Endothelial cell of umbilical vein (primary cell): ENCODE measurements around the gene ARL2BP. TPM values are rescaled to one million over a fixed set of nuclear protein-coding genes. Genes with fewer than 3 reads are reported as not detected.

Source experiments
- BruUV-seq: library from RNA; stranded (reverse); fragments of 400-500 nt; replicated peaks from 2 replicates; lab custom pipeline; 2021; lab: Mats Ljungman, UMichigan
- CTCF ChIA-PET: fragments of 300-600, 350-600 bp; sonication (Branson Sonifier 250); formaldehyde crosslinking; loops from one replicate; lab custom pipeline; 2021; ENCODE audit warnings: antibody characterized with exemption, inconsistent platforms; lab: Charles Lee
- POLR2A ChIA-PET: fragments of 300-600, 350-600 bp; sonication (Branson Sonifier 250); formaldehyde crosslinking; loops from one replicate; lab custom pipeline; 2021; ENCODE audit warnings: antibody characterized with exemption, inconsistent platforms; lab: Charles Lee
- DNase-seq: peaks from one replicate; pipeline ENCODE4 v3.0.0-alpha.2; 2011; ENCODE audit warnings: low read depth, low spot score
- FAIRE-seq: peaks from 2 replicates; lab custom pipeline; 2011; peaks lifted over from hg19 to GRCh38; lab: Jason Lieb, UNC
- H2AFZ ChIP-seq: 2 replicates; pipeline ENCODE4 v1.6.0; 2012; ENCODE audit warnings: low read depth, low read length, control low read depth, inconsistent platforms
- H3K27ac ChIP-seq: 2 replicates; pipeline ENCODE4 v1.5.1; 2011; ENCODE audit warnings: low read depth, mild to moderate bottlenecking, control low read depth, low read length, moderate library complexity; ENCODE audit not compliant: insufficient read depth
- H3K27me3 ChIP-seq, 2 experiments: 2 replicates each; pipeline versions ENCODE4 v1.6.0 to v1.6.1; 2011; ENCODE audit warnings: low read length in 2 of 2, mixed read lengths in 1 of 2; ENCODE audit not compliant: control insufficient read depth in 2 of 2, insufficient read depth in 2 of 2
- H3K36me3 ChIP-seq, 2 experiments: 2 replicates in 1 of 2; 3 replicates in 1 of 2; pipeline ENCODE4 v1.5.1; 2011; ENCODE audit warnings: low read length in 2 of 2, mild to moderate bottlenecking in 1 of 2, moderate library complexity in 1 of 2; ENCODE audit not compliant: control insufficient read depth in 2 of 2, insufficient read depth in 2 of 2; ENCODE audit errors: extremely low read depth in 1 of 2
- H3K4me1 ChIP-seq: 3 replicates; pipeline ENCODE4 v1.5.1; 2011; ENCODE audit warnings: mild to moderate bottlenecking, low read length; ENCODE audit not compliant: control insufficient read depth, insufficient read depth; ENCODE audit errors: extremely low read depth
- H3K4me2 ChIP-seq: 2 replicates; pipeline ENCODE4 v1.6.1; 2011; ENCODE audit warnings: low read length, control low read depth, mixed read lengths; ENCODE audit not compliant: insufficient read depth
- H3K4me3 ChIP-seq, 3 experiments: fragments of 200-600 bp in 1 of 3; sonication (generic), shearing (Covaris generic) in 1 of 3; replicated peaks in 1 of 3; 2 replicates each; pipeline ENCODE4 v1.5.1; 2011 to 2016; ENCODE audit warnings: control low read depth in 3 of 3, low read length in 3 of 3, mild to moderate bottlenecking in 2 of 3, inconsistent platforms in 1 of 3, low read depth in 1 of 3, moderate library complexity in 1 of 3; ENCODE audit not compliant: insufficient read depth in 1 of 3
- H3K79me2 ChIP-seq: 2 replicates; pipeline ENCODE4 v1.6.0; 2012; ENCODE audit warnings: low read length, inconsistent platforms; ENCODE audit not compliant: control insufficient read depth, insufficient read depth
- H3K9ac ChIP-seq: replicated peaks from 2 replicates; pipeline ENCODE3; 2011; ENCODE audit warnings: low read length, control low read depth; ENCODE audit not compliant: insufficient read depth; ENCODE audit errors: extremely low read depth
- H3K9me1 ChIP-seq: replicated peaks from 3 replicates; pipeline ENCODE4 v1.6.0; 2011; ENCODE audit warnings: mild to moderate bottlenecking, low read length; ENCODE audit not compliant: control insufficient read depth, insufficient read depth; ENCODE audit errors: extremely low read depth
- H3K9me3 ChIP-seq: replicated peaks from 2 replicates; pipeline ENCODE4 v1.5.1; 2012; ENCODE audit warnings: low read length, inconsistent platforms; ENCODE audit not compliant: control insufficient read depth, insufficient read depth
- H4K20me1 ChIP-seq: replicated peaks from 2 replicates; pipeline ENCODE3; 2011; ENCODE audit warnings: mild to moderate bottlenecking, low read length; ENCODE audit not compliant: control insufficient read depth, insufficient read depth; ENCODE audit errors: extremely low read depth
- EZH2 ChIP-seq: IDR thresholded peaks from 2 replicates; pipeline ENCODE4 v1.6.1; 2012; ENCODE audit warnings: borderline replicate concordance, low read depth, mild to moderate bottlenecking, moderate library complexity, low read length, inconsistent platforms; ENCODE audit not compliant: severe bottlenecking
- FOS ChIP-seq: IDR thresholded peaks from 2 replicates; pipeline ENCODE4 v1.6.1; 2011; ENCODE audit warnings: mild to moderate bottlenecking, low read length, moderate library complexity, borderline replicate concordance; ENCODE audit not compliant: insufficient read depth
- GATA2 ChIP-seq: IDR thresholded peaks from 2 replicates; pipeline ENCODE4 v1.7.0; 2011; ENCODE audit warnings: low read depth, mild to moderate bottlenecking, moderate library complexity, mixed read lengths, low read length; ENCODE audit not compliant: insufficient read length, insufficient read depth
- JUN ChIP-seq: IDR thresholded peaks from 2 replicates; pipeline ENCODE4 v1.6.1; 2011; ENCODE audit warnings: borderline replicate concordance, low read depth; ENCODE audit not compliant: insufficient read length, insufficient read depth
- MYC ChIP-seq: IDR thresholded peaks from one replicate; pipeline ENCODE4 v1.6.1; 2011; ENCODE audit warnings: mild to moderate bottlenecking, low read depth, low read length
- POLR2A ChIP-seq: IDR thresholded peaks from 2 replicates; pipeline ENCODE4 v1.6.1; 2012; ENCODE audit warnings: low read depth, mild to moderate bottlenecking, control low read depth, low read length
- POLR2AphosphoS5 ChIP-seq: IDR thresholded peaks from 2 replicates; pipeline ENCODE4 v1.6.1; 2012; ENCODE audit warnings: low read depth, mild to moderate bottlenecking, control low read depth, low read length, moderate library complexity; ENCODE audit not compliant: insufficient read depth
- dilution Hi-C: fragments of 300-500 bp; cut with MboI; formaldehyde crosslinking; loops from one replicate; pipeline ENCODE4 v1.15.0; 2019; ENCODE audit warnings: low sequenced_read_pairs; ENCODE audit not compliant: extremely low pct_ligation_motif_present
- intact Hi-C: fragments of 100-400 bp; cut with micrococcal nuclease; formaldehyde crosslinking; loops from one replicate; pipeline ENCODE4 v1.10.0; 2022
- polyA plus RNA-seq, 4 experiments: library from polyadenylated mRNA; depleted of rRNA in 3 of 4; stranded (reverse) in 3 of 4; unstranded in 1 of 4; fragments of >200 nt; gene quantifications; 2 replicates each; pipeline versions ENCODE4 v1.2.1 to v1.2.3, GENCODE V29; 2011 to 2012; ENCODE audit warnings: missing spikeins in 1 of 4
- total RNA-seq: library from RNA; stranded (reverse); gene quantifications from 2 replicates; pipeline ENCODE4 v1.2.3, GENCODE V29; 2021
- TF ChIP-seq, protein P1 (sequence below): IDR thresholded peaks from 2 replicates; pipeline ENCODE4 v1.6.1; 2011; ENCODE audit not compliant: insufficient read depth, insufficient read length
- TF ChIP-seq, protein P2 (sequence below), 2 donors: IDR thresholded peaks; 1 replicate in 1 of 2; 2 replicates in 1 of 2; pipeline ENCODE4 v1.5.1; 2011; ENCODE audit warnings: low read length in 2 of 2, mild to moderate bottlenecking in 2 of 2, moderate library complexity in 2 of 2, control low read depth in 1 of 2, inconsistent platforms in 1 of 2, low read depth in 1 of 2; ENCODE audit not compliant: insufficient read depth in 1 of 2; ENCODE audit errors: extremely low read depth in 1 of 2

ARL2BP gene
- total and polyA plus RNA-seq, 2 donors (not counting 3 experiments of a cell fraction or from before 2014, with no cell fraction given), result 80.4 to 111 TPM

DNA sequence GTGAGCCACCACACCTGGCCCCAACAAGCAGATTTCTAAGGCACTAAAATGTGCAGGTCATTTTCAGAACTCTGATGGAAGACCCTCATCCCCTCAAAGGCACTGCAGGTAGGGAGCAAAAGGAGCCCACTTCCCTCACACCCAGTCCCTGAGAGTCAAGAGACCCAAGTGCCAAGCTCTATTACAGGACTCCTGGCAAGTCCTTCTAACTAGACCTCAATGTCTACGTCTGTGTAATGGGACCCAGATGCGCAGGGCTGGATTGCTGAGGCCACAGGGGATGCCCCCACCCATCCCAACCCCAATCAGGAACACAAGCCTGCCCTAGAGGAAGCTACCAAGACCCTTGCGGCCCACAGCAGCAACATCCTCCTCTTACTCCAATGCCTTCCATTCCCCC lies 36.7 kb downstream of the ARL2BP start:
- TF ChIP-seq, protein P1, sequence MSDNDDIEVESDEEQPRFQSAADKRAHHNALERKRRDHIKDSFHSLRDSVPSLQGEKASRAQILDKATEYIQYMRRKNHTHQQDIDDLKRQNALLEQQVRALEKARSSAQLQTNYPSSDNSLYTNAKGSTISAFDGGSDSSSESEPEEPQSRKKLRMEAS, result no peak
- TF ChIP-seq MYC (no peak), GATA2 (no peak), JUN (no peak), POLR2A (no peak), EZH2 (no peak), FOS (no peak), POLR2AphosphoS5 (no peak)
- TF ChIP-seq, protein P2, sequence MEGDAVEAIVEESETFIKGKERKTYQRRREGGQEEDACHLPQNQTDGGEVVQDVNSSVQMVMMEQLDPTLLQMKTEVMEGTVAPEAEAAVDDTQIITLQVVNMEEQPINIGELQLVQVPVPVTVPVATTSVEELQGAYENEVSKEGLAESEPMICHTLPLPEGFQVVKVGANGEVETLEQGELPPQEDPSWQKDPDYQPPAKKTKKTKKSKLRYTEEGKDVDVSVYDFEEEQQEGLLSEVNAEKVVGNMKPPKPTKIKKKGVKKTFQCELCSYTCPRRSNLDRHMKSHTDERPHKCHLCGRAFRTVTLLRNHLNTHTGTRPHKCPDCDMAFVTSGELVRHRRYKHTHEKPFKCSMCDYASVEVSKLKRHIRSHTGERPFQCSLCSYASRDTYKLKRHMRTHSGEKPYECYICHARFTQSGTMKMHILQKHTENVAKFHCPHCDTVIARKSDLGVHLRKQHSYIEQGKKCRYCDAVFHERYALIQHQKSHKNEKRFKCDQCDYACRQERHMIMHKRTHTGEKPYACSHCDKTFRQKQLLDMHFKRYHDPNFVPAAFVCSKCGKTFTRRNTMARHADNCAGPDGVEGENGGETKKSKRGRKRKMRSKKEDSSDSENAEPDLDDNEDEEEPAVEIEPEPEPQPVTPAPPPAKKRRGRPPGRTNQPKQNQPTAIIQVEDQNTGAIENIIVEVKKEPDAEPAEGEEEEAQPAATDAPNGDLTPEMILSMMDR (IDR thresholded peaks at IDR 0.05; ENCODE audit: extremely low read depth in 1 of 2, insufficient read depth in 1 of 2, low read depth in 1 of 2, low read length in 2 of 2), result no peak
- BruUV-seq, result no TSS peak
- H3K4me3 ChIP-seq, result no peak overlapping the region
- no peak overlapping the region for H3K27ac ChIP-seq
- no peak overlapping the region for H3K9ac ChIP-seq
- CTCF ChIA-PET, result interaction anchor here (0.6 kb wide), 1 partner anchor 30 kb away, joined by 3 read pairs; no protein-coding TSS in a partner anchor
- intact Hi-C loops (loop anchor here (5.0 kb wide), 1 partner anchor 94 kb away; the partner anchor contains the start of genes PSME3IP1 and RSPRY1), dilution Hi-C loops (no loop called here)
- H3K36me3 ChIP-seq, result no peaks in the 10 kb centered on the region
- peaks cover 20% of the 10 kb centered on the region for H3K4me1 ChIP-seq
- no peak overlapping the region for H2AFZ ChIP-seq
- H3K9me1 ChIP-seq, result no peaks in the 10 kb centered on the region
- no peaks in the 10 kb centered on the region for H3K9me3 ChIP-seq
- no peak overlapping the region for H3K4me2 ChIP-seq
- H4K20me1 ChIP-seq, result no peaks in the 10 kb centered on the region
- DNase-seq (no peak), FAIRE-seq (no peak)
- no peaks in the 10 kb centered on the region for H3K79me2 ChIP-seq
- POLR2A ChIA-PET, result no interaction called here
- H3K27me3 ChIP-seq, result no peaks in the 10 kb centered on the region
